H1 (cell line): Measurements from ENCODE around the gene NPIPB4. TPM values are rescaled to one million over a fixed set of nuclear protein-coding genes. Genes with fewer than 3 reads are reported as not detected.
"Not testable (repeated sequence)": the region's sequence is repeated elsewhere in the genome, so short reads cannot be mapped to it uniquely, and the experiment has no call there.

ENCODE experiments used
- CTCF ChIA-PET: fragments of 300-600 bp; sonication (Branson Sonifier 250); formaldehyde crosslinking; loops from one replicate; lab custom pipeline; 2021; ENCODE audit not compliant: partially characterized antibody; lab: Charles Lee
- POLR2A ChIA-PET: fragments of 300-600 bp; sonication (Branson Sonifier 250); formaldehyde crosslinking; loops from one replicate; lab custom pipeline; 2021; ENCODE audit warnings: inconsistent platforms; ENCODE audit not compliant: partially characterized antibody; lab: Charles Lee
- DNase-seq, 2 experiments: peaks; one replicate each; pipeline versions ENCODE4 v3.0.0 to v3.0.0-alpha.2; 2010 to 2022; ENCODE audit warnings: low spot score in 2 of 2, low read depth in 1 of 2, mixed read lengths in 1 of 2
- FAIRE-seq: peaks from 2 replicates; lab custom pipeline; 2011; peaks lifted over from hg19 to GRCh38; lab: Jason Lieb, UNC
- H2AFZ ChIP-seq: 2 replicates; pipeline ENCODE4 v1.8.1; 2012; ENCODE audit warnings: low read length, inconsistent platforms
- H2AK5ac ChIP-seq: 2 replicates; pipeline ENCODE4 v1.6.1; 2013; ENCODE audit warnings: low read depth, low read length
- H2BK120ac ChIP-seq: replicated peaks from 2 replicates; pipeline ENCODE3; 2013; ENCODE audit warnings: low read depth, low read length, inconsistent platforms
- H2BK12ac ChIP-seq: 2 replicates; pipeline ENCODE4 v1.6.1; 2013; ENCODE audit warnings: low read depth, low read length
- H2BK15ac ChIP-seq: 2 replicates; pipeline ENCODE4 v1.6.1; 2013; ENCODE audit warnings: low read length
- H2BK20ac ChIP-seq: 2 replicates; pipeline ENCODE4 v1.6.1; 2013; ENCODE audit warnings: low read length
- H2BK5ac ChIP-seq: 2 replicates; pipeline ENCODE4 v1.6.1; 2013; ENCODE audit warnings: low read depth, low read length
- H3K14ac ChIP-seq: 2 replicates; pipeline ENCODE4 v1.6.1; 2013; ENCODE audit warnings: inconsistent platforms; ENCODE audit not compliant: insufficient read length
- H3K18ac ChIP-seq: 2 replicates; pipeline ENCODE4 v1.6.1; 2013; ENCODE audit warnings: low read length; ENCODE audit errors: extremely low read depth
- H3K23ac ChIP-seq: 2 replicates; pipeline ENCODE4 v1.6.1; 2013; ENCODE audit warnings: inconsistent platforms; ENCODE audit not compliant: insufficient read length
- H3K23me2 ChIP-seq: 2 replicates; pipeline ENCODE4 v1.6.1; 2013; ENCODE audit warnings: low read depth, low read length
- H3K27ac ChIP-seq: 2 replicates; pipeline ENCODE4 v1.6.1; 2011; ENCODE audit warnings: low read depth, low read length, inconsistent platforms
- H3K27me3 ChIP-seq, 4 experiments: replicated peaks in 1 of 4; 1 replicate in 1 of 4; 2 replicates in 3 of 4; pipeline versions ENCODE4 v1.6.1 to v1.8.1; 2011 to 2013; ENCODE audit warnings: low read length in 3 of 4, mild to moderate bottlenecking in 3 of 4, inconsistent platforms in 2 of 4, mixed read lengths in 2 of 4, moderate library complexity in 1 of 4; ENCODE audit not compliant: control insufficient read depth in 3 of 4, insufficient read depth in 3 of 4; ENCODE audit errors: extremely low read depth in 1 of 4
- H3K36me3 ChIP-seq, 4 experiments: 2 replicates each; pipeline versions ENCODE4 v1.6.1 to v1.8.1; 2011 to 2013; ENCODE audit warnings: mild to moderate bottlenecking in 4 of 4, low read length in 3 of 4, moderate library complexity in 2 of 4, control low read depth in 1 of 4, inconsistent platforms in 1 of 4; ENCODE audit not compliant: insufficient read depth in 4 of 4, control insufficient read depth in 2 of 4
- H3K4ac ChIP-seq: replicated peaks from 2 replicates; pipeline ENCODE3; 2013; ENCODE audit warnings: low read length, low read depth, mixed read lengths, inconsistent platforms; ENCODE audit not compliant: insufficient read length
- H3K4me1 ChIP-seq, 4 experiments: replicated peaks in 1 of 4; 1 replicate in 1 of 4; 2 replicates in 3 of 4; pipeline versions ENCODE4 v1.6.1 to v1.8.1; 2011 to 2013; ENCODE audit warnings: low read length in 3 of 4, inconsistent platforms in 2 of 4, mixed read lengths in 1 of 4; ENCODE audit not compliant: insufficient read depth in 4 of 4, control insufficient read depth in 3 of 4
- H3K4me2 ChIP-seq, 2 experiments: 2 replicates each; pipeline versions ENCODE4 v1.6.1 to v1.8.1; 2011 to 2013; ENCODE audit warnings: low read depth in 2 of 2, low read length in 2 of 2, control low read depth in 1 of 2, inconsistent platforms in 1 of 2, mild to moderate bottlenecking in 1 of 2; ENCODE audit not compliant: insufficient read depth in 1 of 2
- H3K4me3 ChIP-seq, 4 experiments: fragments of 200-600, 300-600 bp in 1 of 4; sonication (generic), shearing (Covaris generic), sonication (Bioruptor Twin) in 1 of 4; 2 replicates each; pipeline versions ENCODE4 v1.5.1 to v1.8.1; 2011 to 2016; ENCODE audit warnings: low read length in 4 of 4, low read depth in 3 of 4, control low read depth in 2 of 4, inconsistent platforms in 2 of 4, mild to moderate bottlenecking in 2 of 4, mixed read lengths in 1 of 4, moderate library complexity in 1 of 4; ENCODE audit not compliant: insufficient read depth in 2 of 4; ENCODE audit errors: extremely low read depth in 1 of 4
- H3K56ac ChIP-seq: replicated peaks from 2 replicates; pipeline ENCODE3; 2013; ENCODE audit warnings: low read depth, mild to moderate bottlenecking, mixed read lengths, low read length, inconsistent platforms; ENCODE audit not compliant: insufficient read length
- H3K79me1 ChIP-seq: 2 replicates; pipeline ENCODE4 v1.6.1; 2013; ENCODE audit warnings: low read depth, low read length, control low read depth
- H3K79me2 ChIP-seq, 2 experiments: 2 replicates each; pipeline versions ENCODE4 v1.6.1 to v1.8.1; 2012 to 2013; ENCODE audit warnings: low read length in 2 of 2, mild to moderate bottlenecking in 2 of 2, inconsistent platforms in 1 of 2; ENCODE audit not compliant: insufficient read depth in 2 of 2, control insufficient read depth in 1 of 2
- H3K9ac ChIP-seq, 4 experiments: replicated peaks in 1 of 4; 1 replicate in 1 of 4; 2 replicates in 3 of 4; pipeline versions ENCODE4 v1.6.1 to v1.8.1; 2011 to 2013; ENCODE audit warnings: low read depth in 3 of 4, low read length in 3 of 4, control low read depth in 2 of 4, mild to moderate bottlenecking in 2 of 4, moderate library complexity in 2 of 4, inconsistent platforms in 1 of 4; ENCODE audit errors: extremely low read depth in 1 of 4
- H3K9me3 ChIP-seq, 2 experiments: 2 replicates each; pipeline versions ENCODE4 v1.6.1 to v1.8.1; 2012 to 2013; ENCODE audit warnings: mild to moderate bottlenecking in 2 of 2, moderate library complexity in 2 of 2, control low read depth in 1 of 2, inconsistent platforms in 1 of 2, low read depth in 1 of 2, low read length in 1 of 2, mixed read lengths in 1 of 2; ENCODE audit not compliant: insufficient read depth in 2 of 2
- H4K20me1 ChIP-seq, 2 experiments: replicated peaks in 1 of 2; 2 replicates each; pipeline versions ENCODE3 to v1.8.1; 2011 to 2013; ENCODE audit warnings: inconsistent platforms in 2 of 2, low read length in 2 of 2, mild to moderate bottlenecking in 1 of 2; ENCODE audit not compliant: insufficient read depth in 2 of 2, control insufficient read depth in 1 of 2
- H4K5ac ChIP-seq: 2 replicates; pipeline ENCODE4 v1.6.1; 2013; ENCODE audit warnings: low read length, low read depth, mixed read lengths, inconsistent platforms; ENCODE audit not compliant: insufficient read length
- H4K8ac ChIP-seq: 2 replicates; pipeline ENCODE4 v1.8.0; 2013; ENCODE audit warnings: mild to moderate bottlenecking, moderate library complexity, low read length, inconsistent platforms; ENCODE audit not compliant: insufficient read depth; ENCODE audit errors: extremely low read depth
- H4K91ac ChIP-seq: replicated peaks from 2 replicates; pipeline ENCODE3; 2013; ENCODE audit warnings: low read length, mixed read lengths, inconsistent platforms; ENCODE audit not compliant: insufficient read length
- WGBS, 2 experiments: shearing (Covaris generic) in 1 of 2; methylation state at CpG; one replicate each; pipeline versions ENCODE4 v1.1.6 to v1.1.7; 2013 to 2015; ENCODE audit warnings: low lambda C conversion rate in 2 of 2, mixed read lengths in 2 of 2, inconsistent platforms in 1 of 2, low coverage in 1 of 2, missing lambda C conversion rate in 1 of 2; ENCODE audit not compliant: insufficient replicate concordance in 2 of 2, insufficient coverage in 1 of 2, insufficient read length in 1 of 2; ENCODE audit errors: extremely low coverage in 1 of 2, missing lambda C conversion rate in 1 of 2; 5-methylcytosine and 5-hydroxymethylcytosine counted together
- polyA plus RNA-seq, 7 experiments: library from polyadenylated mRNA; depleted of rRNA in 3 of 7; stranded (reverse) in 5 of 7; unstranded in 2 of 7; fragments of >200 nt in 5 of 7; fragments of 200-250 nt in 2 of 7; gene quantifications; 1 replicate in 5 of 7; 2 replicates in 1 of 7; 4 replicates in 1 of 7; pipeline versions ENCODE4 v1.2.1 to v1.2.3, GENCODE V29; 2011 to 2013; ENCODE audit warnings: missing spikeins in 2 of 7, mixed read lengths in 2 of 7
- total RNA-seq: library from RNA; stranded (reverse); fragmentation: NEBNext Ultra II Directional; extraction: Animal tissue kit (Norgen Biotek cat#: 25700); gene quantifications from 2 replicates; pipeline ENCODE4 v1.2.1, GENCODE V29; 2021

NPIPB4 gene
- total and polyA plus RNA-seq, 2 of the 8 experiments (the other 6 are each of a cell fraction or from before 2014, with no cell fraction given) = 27.7 to 101 TPM

- H3K9ac ChIP-seq, FAIRE-seq, H4K20me1 ChIP-seq, H3K79me2 ChIP-seq, H3K56ac ChIP-seq, H3K14ac ChIP-seq, H3K9me3 ChIP-seq, CTCF ChIA-PET, H2BK20ac ChIP-seq, H4K5ac ChIP-seq, H3K23me2 ChIP-seq, H2BK12ac ChIP-seq, DNase-seq, H3K4me3 ChIP-seq, H3K79me1 ChIP-seq, H2BK120ac ChIP-seq, H3K4me1 ChIP-seq, H2BK5ac ChIP-seq, H2AK5ac ChIP-seq, H3K4ac ChIP-seq, H3K18ac ChIP-seq, H3K23ac ChIP-seq, H3K36me3 ChIP-seq, H4K8ac ChIP-seq, H4K91ac ChIP-seq, H2AFZ ChIP-seq, H3K27ac ChIP-seq, H3K27me3 ChIP-seq, POLR2A ChIA-PET, H2BK15ac ChIP-seq, H3K4me2 ChIP-seq: not testable (repeated sequence)
- WGBS, 2 experiments = 84% methylated on average over 2 of the region's 2 CpGs; no CpG with 5 or more reads in 1 of the 2 experiments
Observed at GRCh38 chr16:21802375-21802663, 55.2 kb downstream of the NPIPB4 start.
